ENCODE results near the gene AGPAT1. TPM values are rescaled to one million over a fixed set of nuclear protein-coding genes. Genes with fewer than 3 reads are reported as not detected.

AGPAT1 gene
- total and polyA plus RNA-seq, 7 donors, result 35.0 to 77.8 (median 47.4) TPM

- H3K9me3 ChIP-seq, result no peaks in the 10 kb centered on the region
- no peaks in the 10 kb centered on the region for H3K27me3 ChIP-seq (ENCODE audit: insufficient read depth in 3 of 3, low read length in 2 of 3)
- no peak overlapping the region for H3K27ac ChIP-seq
- WGBS, 3 donors, result 66 to 87% (median 70%) methylated on average over 11 of the region's 11 CpGs
- H3K4me3 ChIP-seq, result no peak overlapping the region
- TF ChIP-seq, protein P1, sequence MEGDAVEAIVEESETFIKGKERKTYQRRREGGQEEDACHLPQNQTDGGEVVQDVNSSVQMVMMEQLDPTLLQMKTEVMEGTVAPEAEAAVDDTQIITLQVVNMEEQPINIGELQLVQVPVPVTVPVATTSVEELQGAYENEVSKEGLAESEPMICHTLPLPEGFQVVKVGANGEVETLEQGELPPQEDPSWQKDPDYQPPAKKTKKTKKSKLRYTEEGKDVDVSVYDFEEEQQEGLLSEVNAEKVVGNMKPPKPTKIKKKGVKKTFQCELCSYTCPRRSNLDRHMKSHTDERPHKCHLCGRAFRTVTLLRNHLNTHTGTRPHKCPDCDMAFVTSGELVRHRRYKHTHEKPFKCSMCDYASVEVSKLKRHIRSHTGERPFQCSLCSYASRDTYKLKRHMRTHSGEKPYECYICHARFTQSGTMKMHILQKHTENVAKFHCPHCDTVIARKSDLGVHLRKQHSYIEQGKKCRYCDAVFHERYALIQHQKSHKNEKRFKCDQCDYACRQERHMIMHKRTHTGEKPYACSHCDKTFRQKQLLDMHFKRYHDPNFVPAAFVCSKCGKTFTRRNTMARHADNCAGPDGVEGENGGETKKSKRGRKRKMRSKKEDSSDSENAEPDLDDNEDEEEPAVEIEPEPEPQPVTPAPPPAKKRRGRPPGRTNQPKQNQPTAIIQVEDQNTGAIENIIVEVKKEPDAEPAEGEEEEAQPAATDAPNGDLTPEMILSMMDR (IDR thresholded peaks at IDR 0.05), result no peak
- DNase-seq, result no peak
- no peaks in the 10 kb centered on the region for H3K4me1 ChIP-seq
- peaks cover 0 to 54% of the 10 kb centered on the region in 2 donors for H3K36me3 ChIP-seq (ENCODE audit: insufficient read depth in 1 of 2, low read depth in 1 of 2)
- intact Hi-C loops (cut with DNase I), result no loop called here
- ATAC-seq, result peak in 2 of 4 donors; percentile 25 to 48
Observed at GRCh38 chr6:32168807-32169591, 6.9 kb downstream of the AGPAT1 start.

- Histone ChIP-seq H3K27me3 (ENCODE audit: insufficient read depth in 3 of 3, low read length in 2 of 3) (no peaks in the 10 kb centered on the region), H3K9me3 (no peaks in the 10 kb centered on the region), H3K4me1 (no peaks in the 10 kb centered on the region), H3K27ac (no peak overlapping the region), H3K36me3 (ENCODE audit: insufficient read depth in 1 of 2, low read depth in 1 of 2) (peaks cover 0 to 54% of the 10 kb centered on the region in 2 donors), H3K4me3 (no peak overlapping the region)
- 56 to 58% (median 58%) methylated on average over 2 of the region's 2 CpGs for WGBS, 3 donors
- intact Hi-C loops (cut with DNase I), result no loop called here
- TF ChIP-seq, protein P1 (IDR thresholded peaks at IDR 0.05), result no peak
- DNase-seq, result no peak
- no peak for ATAC-seq
Observed at GRCh38 chr6:32168350-32168749, 7.5 kb downstream of the AGPAT1 start.

- 68 to 71% (median 69%) methylated on average over 6 of the region's 6 CpGs for WGBS, 3 donors
- intact Hi-C loops (cut with DNase I), result no loop called here
- Histone ChIP-seq H3K4me1 (no peaks in the 10 kb centered on the region), H3K9me3 (no peaks in the 10 kb centered on the region), H3K27ac (no peak overlapping the region), H3K36me3 (ENCODE audit: insufficient read depth in 1 of 2, low read depth in 1 of 2) (peaks cover 0 to 59% of the 10 kb centered on the region in 2 donors), H3K27me3 (ENCODE audit: insufficient read depth in 3 of 3, low read length in 2 of 3) (no peaks in the 10 kb centered on the region), H3K4me3 (no peak overlapping the region)
- DNase-seq, result no peak
- TF ChIP-seq, protein P1 (IDR thresholded peaks at IDR 0.05), result no peak
- ATAC-seq, result no peak
Observed at GRCh38 chr6:32167761-32168262, 8.1 kb downstream of the AGPAT1 start.

GRCh38 chr6:32167154-32167760 is 8.6 kb downstream of the AGPAT1 start:
- WGBS, 3 donors, result 76 to 80% (median 77%) methylated on average over 32 of the region's 32 CpGs
- no peaks in the 10 kb centered on the region for H3K27me3 ChIP-seq (ENCODE audit: insufficient read depth in 3 of 3, low read length in 2 of 3)
- intact Hi-C loops (cut with DNase I), result no loop called here

More at GRCh38 chr6:32167154-32167760, 8.6 kb downstream of the AGPAT1 start:
- no peak overlapping the region for H3K27ac ChIP-seq
- H3K9me3 ChIP-seq, result no peaks in the 10 kb centered on the region
- no peak for DNase-seq
- peaks cover 0 to 65% of the 10 kb centered on the region in 2 donors for H3K36me3 ChIP-seq (ENCODE audit: insufficient read depth in 1 of 2, low read depth in 1 of 2)
- H3K4me3 ChIP-seq, result no peak overlapping the region
- TF ChIP-seq, protein P1 (IDR thresholded peaks at IDR 0.05), result no peak
- no peak for ATAC-seq
- no peaks in the 10 kb centered on the region for H3K4me1 ChIP-seq
